ENCODE data around the gene PAPPA2. TPM values are rescaled to one million over a fixed set of nuclear protein-coding genes. Genes with fewer than 3 reads are reported as not detected.

Gene PAPPA2
- total and polyA plus RNA-seq, 2 of the 4 experiments (the other 2 are of a cell fraction), result 0.10 to 0.18 TPM

- H4K20me1 ChIP-seq (ENCODE audit: insufficient read depth, low read length), result no peaks in the 10 kb centered on the region
- H2BK120ac ChIP-seq (ENCODE audit: low read depth, low read length), result no peak overlapping the region
- H3K4me1 ChIP-seq (ENCODE audit: control insufficient read depth, insufficient read depth, low read length), result no peaks in the 10 kb centered on the region
- no peak overlapping the region for H4K91ac ChIP-seq (ENCODE audit: insufficient read depth, low read depth, low read length)
- H2BK5ac ChIP-seq (ENCODE audit: low read depth, low read length, poor library complexity, severe bottlenecking), result no peak overlapping the region
- no peak overlapping the region for H3K18ac ChIP-seq (ENCODE audit: low read depth, low read length)
- H3K27ac ChIP-seq (ENCODE audit: insufficient read depth, low read length), result no peak overlapping the region
- BruUV-seq (replicated peaks), result no TSS peak
- H2AFZ ChIP-seq (replicated peaks; ENCODE audit: low read length, poor library complexity), result no peak overlapping the region
- POLR2A ChIA-PET (ENCODE audit: unreplicated experiment), result no interaction called here
- H2BK20ac ChIP-seq (ENCODE audit: low read depth, low read length), result no peak overlapping the region
- in situ Hi-C loops (cut with MboI; ENCODE audit: low sequenced_read_pairs), result no loop called here
- H3K4ac ChIP-seq (ENCODE audit: low read depth, low read length), result no peak overlapping the region
- no peak overlapping the region for H3K4me3 ChIP-seq (ENCODE audit: insufficient read depth, low read depth, low read length)
- no peak overlapping the region for H3K23ac ChIP-seq (ENCODE audit: low read depth, low read length)
- H3K27me3 ChIP-seq (ENCODE audit: control insufficient read depth, insufficient read depth, low read length), result no peaks in the 10 kb centered on the region
- no peak for ATAC-seq (ENCODE audit: low read depth)
- H3K4me2 ChIP-seq (ENCODE audit: low read depth, low read length), result no peak overlapping the region
- no peaks in the 10 kb centered on the region for H3K79me1 ChIP-seq (ENCODE audit: low read depth in 1 of 2, low read length in 2 of 2)
- intact Hi-C loops (cut with micrococcal nuclease), result no loop called here
- H4K5ac ChIP-seq (ENCODE audit: low read depth, low read length), result no peak overlapping the region
- no peak overlapping the region for H2AK9ac ChIP-seq (replicated peaks; ENCODE audit: low read depth, low read length, poor library complexity)
- no peaks in the 10 kb centered on the region for H3K9me1 ChIP-seq (ENCODE audit: insufficient read depth, low read length)
- H2BK15ac ChIP-seq (ENCODE audit: low read depth, low read length), result no peak overlapping the region
- no peak overlapping the region for H3K9ac ChIP-seq (ENCODE audit: low read depth, low read length)
- CTCF ChIA-PET, result no interaction called here
- no peak for DNase-seq
- H3K36me3 ChIP-seq (ENCODE audit: control insufficient read depth, insufficient read depth, low read length), result no peaks in the 10 kb centered on the region
- no peak overlapping the region for H3K14ac ChIP-seq (replicated peaks; ENCODE audit: low read depth, low read length)
- H3K9me3 ChIP-seq (ENCODE audit: control insufficient read depth, insufficient read depth, low read length), result no peaks in the 10 kb centered on the region; the same call in 1 of the 2 replicates
- H4K8ac ChIP-seq (ENCODE audit: low read depth in 2 of 2, low read length in 2 of 2), result no peak overlapping the region
- dilution Hi-C loops (cut with HindIII; ENCODE audit: low sequenced_read_pairs, unreplicated experiment), result no loop called here
- 0% methylated on average over 1 of the region's 2 CpGs; no CpG with 5 or more reads in 1 of the 2 experiments for WGBS, 2 experiments (ENCODE audit: extremely low coverage in 2 of 2, insufficient read length in 1 of 2)
- no peak overlapping the region for H2AK5ac ChIP-seq (ENCODE audit: low read depth, low read length)
- no peak for TF ChIP-seq RAD21 (IDR thresholded peaks at IDR 0.05; ENCODE audit: low read length)
- no peak overlapping the region for H3K56ac ChIP-seq (ENCODE audit: extremely low read depth, insufficient read depth, low read length)
These were observed 289.5 kb downstream of the PAPPA2 start for GRCh38 chr1:176752505-176752904.
